Neuron (in vitro differentiated cells): Measurements from ENCODE around the gene HDAC4.

Source experiments
- H2AFZ ChIP-seq: one replicate; pipeline ENCODE4 v1.6.1; 2013; ENCODE audit warnings: low read depth, mild to moderate bottlenecking, inconsistent platforms, low read length, moderate library complexity
- H3K27me3 ChIP-seq: one replicate; pipeline ENCODE4 v1.6.1; 2013; ENCODE audit warnings: low read length; ENCODE audit not compliant: insufficient read depth
- H3K36me3 ChIP-seq: one replicate; pipeline ENCODE4 v1.6.1; 2013; ENCODE audit warnings: low read length; ENCODE audit not compliant: insufficient read depth
- H3K4me1 ChIP-seq: one replicate; pipeline ENCODE4 v1.6.1; 2013; ENCODE audit warnings: low read length; ENCODE audit not compliant: insufficient read depth
- H3K4me3 ChIP-seq: 2 replicates; pipeline ENCODE4 v1.5.1; 2013; ENCODE audit warnings: mild to moderate bottlenecking, low read length, moderate library complexity
- H3K9me3 ChIP-seq: one replicate; pipeline ENCODE4 v1.6.1; 2013; ENCODE audit warnings: low read length

Gene HDAC4

DNA sequence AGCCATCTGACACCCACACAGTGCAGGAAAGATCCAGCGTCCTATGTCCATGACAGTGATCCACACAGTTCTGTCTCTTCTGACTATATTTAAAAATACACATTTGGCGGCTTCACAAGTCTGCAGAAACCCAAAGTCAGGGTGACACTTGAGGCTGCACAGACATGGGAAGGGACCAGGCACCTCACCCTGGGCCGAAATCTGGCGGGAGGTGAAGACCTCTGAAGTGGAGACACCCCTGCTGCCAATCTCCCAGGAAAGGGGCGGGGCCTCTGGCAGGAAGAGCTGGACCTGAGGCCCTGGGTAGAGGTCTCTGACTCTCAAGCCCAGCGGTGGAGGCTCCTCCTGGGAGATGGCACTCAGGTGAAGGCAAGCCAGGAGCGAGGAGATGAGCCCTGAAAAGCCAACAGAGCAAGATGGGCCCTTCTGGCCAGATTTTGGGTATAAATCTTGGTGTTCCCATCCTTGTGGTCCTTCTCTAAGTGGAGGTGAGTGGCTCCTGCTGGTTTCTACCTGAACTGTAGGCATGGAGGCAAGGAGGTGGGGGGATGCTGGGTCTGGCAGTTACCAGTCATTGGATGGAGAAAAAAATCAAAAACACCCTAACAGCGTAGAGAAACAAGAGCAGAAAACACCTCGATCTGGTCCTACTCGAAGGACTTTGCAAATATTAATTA is 248.4 kb downstream of the HDAC4 start:
- no peaks in the 10 kb centered on the region for H3K27me3 ChIP-seq
- H3K36me3 ChIP-seq = peaks cover 50% of the 10 kb centered on the region
- no peaks in the 10 kb centered on the region for H3K9me3 ChIP-seq
- H3K4me1 ChIP-seq = no peaks in the 10 kb centered on the region
- H2AFZ ChIP-seq = no peak overlapping the region
- H3K4me3 ChIP-seq = no peak overlapping the region

DNA sequence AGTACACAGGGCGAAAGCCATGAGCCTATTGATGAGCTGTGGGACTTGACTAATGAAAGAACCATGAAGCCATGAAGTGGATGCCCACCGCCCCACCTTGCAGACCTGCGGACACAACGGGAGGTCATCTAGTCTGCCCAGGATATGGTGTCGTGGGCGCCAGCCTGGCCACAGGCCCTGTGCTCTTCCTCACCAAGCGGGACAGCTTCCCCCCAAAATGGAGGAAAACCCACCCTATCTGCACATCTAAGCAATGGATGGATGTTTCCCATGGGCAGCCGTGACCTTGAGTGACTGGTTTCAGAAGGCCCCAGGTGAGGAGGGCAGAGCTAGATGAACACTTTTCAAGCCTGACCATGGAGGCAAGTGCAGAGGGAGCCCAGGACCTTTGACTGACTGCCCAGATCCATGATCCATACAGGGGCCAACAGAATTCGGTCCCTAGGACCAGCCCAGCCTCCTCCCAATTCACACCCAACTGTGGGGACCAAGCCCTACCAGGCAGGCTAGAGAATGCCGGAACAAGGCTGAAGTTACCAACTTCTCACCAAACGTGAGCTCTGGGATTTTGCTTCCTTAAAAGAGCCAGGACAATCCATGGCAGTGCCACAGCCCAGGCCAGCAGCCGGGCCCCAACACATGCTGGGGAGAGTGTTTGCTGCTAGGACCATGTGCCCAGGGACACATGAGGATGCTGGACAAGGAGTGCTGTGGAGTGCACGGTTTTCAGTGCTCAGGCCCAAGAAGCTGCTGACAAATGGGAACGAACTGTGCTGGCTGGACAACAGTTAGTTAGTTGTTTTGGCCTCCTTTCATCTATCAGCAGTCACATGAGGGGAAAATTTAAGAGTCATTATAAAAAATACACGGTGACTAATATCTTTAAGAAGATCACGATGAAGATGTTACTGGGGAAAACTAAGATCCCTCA is 249.4 kb downstream of the HDAC4 start:
- no peak overlapping the region for H3K4me3 ChIP-seq

DNA sequence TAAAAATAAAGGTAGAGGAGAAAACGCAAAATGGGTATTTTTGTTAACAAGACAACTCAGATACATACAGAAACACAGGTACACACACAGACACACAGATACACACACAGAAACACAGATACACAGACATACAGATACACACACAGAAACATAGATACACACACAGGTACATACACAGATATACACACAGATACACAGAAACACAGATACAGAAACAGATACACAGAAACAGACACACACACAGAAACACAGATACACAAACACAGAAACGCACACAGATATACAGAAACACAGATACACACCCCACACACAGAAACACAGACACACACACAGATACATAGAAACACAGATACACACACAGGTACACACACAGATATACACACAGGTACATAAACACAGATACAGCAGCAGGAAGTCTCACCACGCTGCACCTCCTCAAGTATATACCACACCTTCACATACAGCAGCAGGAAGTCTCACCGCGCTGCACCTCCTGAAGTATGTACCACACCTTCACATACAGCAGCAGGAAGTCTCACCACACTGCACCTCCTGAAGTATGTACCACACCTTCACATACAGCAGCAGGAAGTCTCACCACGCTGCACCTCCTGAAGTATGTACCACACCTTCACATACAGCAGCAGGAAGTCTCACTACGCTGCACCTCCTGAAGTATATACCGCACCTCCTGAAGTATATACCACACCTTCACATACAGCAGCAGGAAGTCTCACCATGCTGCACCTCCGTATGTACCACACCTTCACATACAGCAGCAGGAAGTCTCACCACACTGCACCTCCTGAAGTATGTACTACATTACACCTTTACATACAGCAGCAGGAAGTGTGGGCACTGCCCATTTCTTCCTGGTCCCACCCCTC is 250.5 kb downstream of the HDAC4 start:
- Histone ChIP-seq H3K9me3 (no peaks in the 10 kb centered on the region), H3K4me1 (no peaks in the 10 kb centered on the region), H3K4me3 (no peak overlapping the region), H3K36me3 (peaks cover 37% of the 10 kb centered on the region), H3K27me3 (no peaks in the 10 kb centered on the region), H2AFZ (no peak overlapping the region)

More for the DNA sequence above, 249.4 kb downstream of the HDAC4 start:
- Histone ChIP-seq H3K27me3 (no peaks in the 10 kb centered on the region), H3K36me3 (peaks cover 41% of the 10 kb centered on the region), H2AFZ (no peak overlapping the region), H3K4me1 (no peaks in the 10 kb centered on the region), H3K9me3 (no peaks in the 10 kb centered on the region)

DNA sequence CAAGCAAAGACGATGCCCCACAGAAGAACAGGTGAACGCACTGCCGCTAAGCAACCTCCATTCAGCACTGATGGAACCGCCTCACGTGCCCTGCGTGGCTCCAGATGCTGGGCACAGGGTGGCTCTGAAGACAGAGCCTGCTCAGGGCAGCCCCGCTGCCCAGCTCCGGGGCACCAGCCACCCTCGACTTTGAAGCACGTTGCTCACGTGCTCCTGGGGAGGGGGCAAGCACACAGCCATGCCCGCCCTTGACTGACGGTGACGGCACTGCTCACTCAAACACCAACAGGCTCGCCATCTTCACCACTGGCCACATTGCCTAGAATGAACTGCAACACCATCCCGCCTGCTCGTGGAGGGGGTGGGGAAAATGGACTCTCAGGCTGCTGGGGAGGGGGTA is 251.3 kb downstream of the HDAC4 start:
- Histone ChIP-seq H3K27me3 (no peaks in the 10 kb centered on the region), H3K9me3 (no peaks in the 10 kb centered on the region), H3K36me3 (peaks cover 35% of the 10 kb centered on the region), H3K4me1 (no peaks in the 10 kb centered on the region), H2AFZ (no peak overlapping the region), H3K4me3 (no peak overlapping the region)

DNA sequence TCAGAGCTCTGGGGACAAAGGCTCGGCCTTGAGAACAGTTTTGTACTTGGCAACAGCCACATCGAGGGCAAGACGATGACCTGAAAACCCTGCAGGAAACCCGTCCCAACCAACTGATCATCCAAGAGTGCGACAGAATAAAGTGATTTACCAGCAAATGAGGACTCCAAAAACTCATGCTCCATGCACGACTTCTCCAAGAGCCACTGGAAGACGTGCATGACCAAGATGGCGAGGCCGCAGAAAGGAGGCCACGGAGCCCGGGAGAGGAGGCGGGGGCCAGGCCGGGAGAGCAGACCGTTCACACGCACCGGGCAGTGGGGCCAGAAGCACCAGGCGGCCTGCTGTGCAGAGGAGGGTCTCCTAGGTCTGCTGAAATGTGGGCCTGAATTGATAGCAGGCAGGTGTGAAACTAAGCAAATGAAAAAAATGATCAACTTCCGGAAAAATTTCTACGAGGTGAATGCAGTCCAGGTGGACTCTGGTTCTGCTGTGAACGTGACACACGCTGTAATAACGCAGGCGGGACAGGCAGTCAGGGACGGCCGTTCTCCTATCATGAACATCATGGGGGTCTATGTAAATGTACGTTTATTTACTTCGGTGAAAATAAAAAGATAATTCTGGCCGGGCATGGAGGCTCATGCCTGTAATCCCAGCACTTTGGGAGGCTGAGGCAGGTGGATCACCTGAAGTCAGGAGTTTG is 252.2 kb downstream of the HDAC4 start:
- no peak overlapping the region for H2AFZ ChIP-seq
- no peaks in the 10 kb centered on the region for H3K9me3 ChIP-seq
- peaks cover 38% of the 10 kb centered on the region for H3K36me3 ChIP-seq
- H3K4me3 ChIP-seq = no peak overlapping the region
- no peaks in the 10 kb centered on the region for H3K27me3 ChIP-seq
- no peaks in the 10 kb centered on the region for H3K4me1 ChIP-seq

DNA sequence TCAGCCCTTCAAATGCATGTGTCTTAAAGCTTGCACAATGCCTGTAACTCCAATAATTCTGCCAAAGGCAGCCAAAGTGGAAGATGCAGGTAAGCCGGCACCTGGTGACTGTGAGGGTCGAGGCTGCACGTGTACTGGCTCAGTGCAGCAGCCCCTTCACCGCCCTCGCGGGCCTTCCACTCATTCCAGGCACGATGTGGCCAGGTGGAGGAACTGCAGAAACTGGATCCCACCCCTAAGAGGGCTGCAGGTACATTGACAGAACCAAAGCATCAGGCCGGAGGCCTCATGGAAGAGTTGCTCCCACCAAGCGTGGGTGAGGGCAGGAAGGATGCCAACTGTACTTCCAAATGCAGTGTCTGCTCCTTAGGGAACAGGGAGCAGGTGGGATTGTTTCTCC is 253.4 kb downstream of the HDAC4 start:
- Histone ChIP-seq H3K27me3 (no peaks in the 10 kb centered on the region), H3K4me3 (no peak overlapping the region), H3K36me3 (peaks cover 29% of the 10 kb centered on the region), H3K9me3 (no peaks in the 10 kb centered on the region), H3K4me1 (no peaks in the 10 kb centered on the region), H2AFZ (no peak overlapping the region)

DNA sequence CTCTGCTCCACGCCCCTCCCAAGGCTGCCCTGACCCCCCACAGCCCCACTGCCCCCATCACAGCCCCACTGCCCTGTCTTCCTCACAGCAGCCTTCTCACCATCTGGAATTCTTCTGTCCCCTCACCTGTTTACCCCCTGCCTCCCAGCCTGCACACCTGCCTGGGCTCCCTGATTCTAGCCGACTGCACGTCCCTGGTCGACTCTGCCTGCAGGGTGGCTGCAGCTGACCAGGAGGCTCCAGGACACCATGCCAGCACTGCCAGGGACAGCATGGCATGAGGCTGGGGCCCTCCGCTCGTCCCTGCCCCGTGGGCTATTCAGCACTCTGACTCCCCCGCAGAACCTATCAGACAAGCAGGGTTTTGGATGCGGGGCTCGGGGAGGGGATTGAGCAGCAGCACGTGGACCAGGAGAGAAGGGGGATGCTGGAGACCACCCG is 254.1 kb downstream of the HDAC4 start:
- H3K4me3 ChIP-seq = no peak overlapping the region
- H3K9me3 ChIP-seq = no peaks in the 10 kb centered on the region
- no peak overlapping the region for H2AFZ ChIP-seq
- no peaks in the 10 kb centered on the region for H3K27me3 ChIP-seq
- H3K4me1 ChIP-seq = no peaks in the 10 kb centered on the region
- H3K36me3 ChIP-seq = peaks cover 26% of the 10 kb centered on the region

DNA sequence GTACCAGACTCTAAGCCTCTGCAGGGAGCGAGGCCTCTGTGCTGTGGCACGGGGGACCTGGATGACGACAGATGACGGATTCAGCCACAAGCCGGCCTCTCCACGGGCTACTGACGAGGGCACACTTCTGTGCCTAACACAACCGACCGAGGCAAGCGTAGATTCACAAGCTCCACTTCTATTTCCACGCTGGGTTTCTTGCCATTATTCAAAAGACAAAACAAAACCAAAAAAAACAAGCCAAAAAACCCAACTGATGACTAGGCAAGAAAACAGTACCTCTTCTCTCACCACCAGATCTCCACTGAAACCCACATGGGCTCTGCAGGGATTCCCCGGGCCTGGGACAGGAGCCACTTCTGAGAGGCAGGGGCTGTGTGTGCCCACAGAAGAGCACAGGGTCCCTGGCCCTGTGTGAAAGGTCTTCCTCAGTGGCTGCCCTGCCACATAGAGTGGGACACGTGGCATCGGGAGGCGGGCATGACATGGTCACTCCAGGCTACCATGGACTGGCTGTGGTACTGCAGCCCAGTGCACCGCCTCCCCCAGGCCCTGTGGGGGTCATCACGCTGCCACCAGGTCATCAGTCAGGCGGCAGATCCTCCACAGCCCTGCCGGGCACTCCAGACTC is 254.7 kb downstream of the HDAC4 start:
- Histone ChIP-seq H3K4me1 (no peaks in the 10 kb centered on the region), H3K9me3 (no peaks in the 10 kb centered on the region), H3K4me3 (no peak overlapping the region), H3K27me3 (no peaks in the 10 kb centered on the region), H3K36me3 (peaks cover 26% of the 10 kb centered on the region), H2AFZ (no peak overlapping the region)

DNA sequence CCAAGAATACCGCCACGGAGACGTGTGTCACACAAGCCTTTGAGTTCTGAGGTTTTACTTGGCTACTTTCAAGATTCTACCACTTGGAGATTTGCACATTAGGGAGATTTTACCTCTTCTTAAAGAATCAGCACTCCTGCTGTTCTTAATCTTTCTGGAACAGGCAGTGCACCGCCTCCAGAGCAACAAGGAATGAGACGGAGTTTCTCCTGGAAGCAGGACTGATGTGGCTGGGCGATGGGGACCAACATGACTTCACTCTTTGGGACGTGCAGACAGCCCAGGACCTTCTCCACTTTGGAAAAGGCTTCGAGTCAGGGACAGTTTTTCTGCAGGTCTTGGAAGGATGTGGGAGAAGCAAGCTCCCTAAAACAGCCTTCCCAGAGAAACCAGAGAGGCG is 255.2 kb downstream of the HDAC4 start:
- no peak overlapping the region for H3K4me3 ChIP-seq
- peaks cover 26% of the 10 kb centered on the region for H3K36me3 ChIP-seq
- H2AFZ ChIP-seq = no peak overlapping the region
- no peaks in the 10 kb centered on the region for H3K27me3 ChIP-seq
- H3K9me3 ChIP-seq = no peaks in the 10 kb centered on the region
- no peaks in the 10 kb centered on the region for H3K4me1 ChIP-seq

DNA sequence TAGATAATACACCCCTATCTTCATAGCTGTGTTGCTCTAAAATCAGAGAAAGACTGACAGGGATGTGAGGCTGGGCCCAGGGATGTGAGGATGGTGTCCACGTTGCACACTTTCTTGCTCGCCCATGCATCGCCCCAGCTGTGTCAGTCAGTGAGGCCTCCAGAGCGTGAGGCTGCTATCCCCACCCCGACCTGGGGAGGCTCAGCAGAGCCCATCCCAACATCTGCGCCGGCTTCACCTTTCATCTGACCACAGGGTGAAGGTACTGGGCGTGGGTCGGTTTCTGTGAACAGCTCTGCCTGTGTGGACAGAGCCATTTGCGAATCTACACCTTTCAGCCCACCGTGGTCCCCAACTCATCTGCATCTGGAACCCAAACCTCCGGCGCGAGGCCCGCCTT is 255.7 kb downstream of the HDAC4 start:
- peaks cover 26% of the 10 kb centered on the region for H3K36me3 ChIP-seq
- no peaks in the 10 kb centered on the region for H3K9me3 ChIP-seq
- H3K27me3 ChIP-seq = no peaks in the 10 kb centered on the region
- no peaks in the 10 kb centered on the region for H3K4me1 ChIP-seq
- no peak overlapping the region for H3K4me3 ChIP-seq
- no peak overlapping the region for H2AFZ ChIP-seq

DNA sequence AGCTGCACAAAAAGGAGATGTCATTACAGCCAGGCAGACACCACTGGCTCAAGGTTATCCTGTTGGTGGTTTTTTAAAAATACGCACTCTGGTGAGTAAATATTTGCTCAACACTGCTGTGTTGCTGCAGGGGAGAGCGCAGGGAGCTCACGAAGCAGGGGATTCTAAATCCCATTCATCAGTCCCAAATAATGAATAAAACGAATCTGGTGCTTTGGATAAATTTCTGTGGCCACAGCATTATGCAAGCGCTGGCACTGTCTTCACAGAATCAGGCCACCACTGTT is 256.2 kb downstream of the HDAC4 start:
- Histone ChIP-seq H3K27me3 (no peaks in the 10 kb centered on the region), H3K36me3 (peaks cover 28% of the 10 kb centered on the region)

More for the DNA sequence above, 256.2 kb downstream of the HDAC4 start:
- no peaks in the 10 kb centered on the region for H3K4me1 ChIP-seq
- no peak overlapping the region for H2AFZ ChIP-seq
- H3K9me3 ChIP-seq = no peaks in the 10 kb centered on the region
- H3K4me3 ChIP-seq = no peak overlapping the region
